Progenitor cell of endocrine pancreas (in vitro differentiated cells): ENCODE measurements around the gene OSBPL7. TPM values are rescaled to one million over a fixed set of nuclear protein-coding genes. Genes with fewer than 3 reads are reported as not detected.

ENCODE experiments used
- DNase-seq: peaks from one replicate; pipeline ENCODE4 v3.0.0; 2021; ENCODE audit warnings: low spot score; ENCODE audit not compliant: unreplicated experiment
- H3K27ac Mint-ChIP-seq: 2 replicates; pipeline ENCODE4 v1.8.0; 2021; ENCODE audit warnings: mild to moderate bottlenecking, moderate library complexity, mixed read lengths
- H3K27me3 Mint-ChIP-seq: 2 replicates; pipeline ENCODE4 v1.8.0; 2021; ENCODE audit warnings: mixed read lengths
- H3K36me3 Mint-ChIP-seq: 2 replicates; pipeline ENCODE4 v1.8.0; 2022; ENCODE audit warnings: mixed read lengths; ENCODE audit not compliant: insufficient read depth
- H3K4me1 Mint-ChIP-seq: 2 replicates; pipeline ENCODE4 v1.8.0; 2021; ENCODE audit warnings: low read depth, mixed read lengths
- H3K4me3 Mint-ChIP-seq: 2 replicates; pipeline ENCODE4 v1.8.0; 2021; ENCODE audit warnings: low read depth, mild to moderate bottlenecking, moderate library complexity, mixed read lengths
- H3K9me3 Mint-ChIP-seq: 2 replicates; pipeline ENCODE4 v1.8.0; 2021; ENCODE audit warnings: low read depth, mixed read lengths
- total RNA-seq: library from RNA; stranded (reverse); gene quantifications from 2 replicates; pipeline ENCODE4 v1.2.1, GENCODE V29; 2021
- TF ChIP-seq, protein P1 (sequence below): fragments of 200-600 bp; sonication (generic); IDR thresholded peaks from one replicate; pipeline ENCODE4 v1.5.0; 2021; ENCODE audit warnings: antibody characterized with exemption, mild to moderate bottlenecking; ENCODE audit not compliant: unreplicated experiment

Gene OSBPL7
- total RNA-seq, 1 donor from 2014 or later = 20.5 TPM

DNA sequence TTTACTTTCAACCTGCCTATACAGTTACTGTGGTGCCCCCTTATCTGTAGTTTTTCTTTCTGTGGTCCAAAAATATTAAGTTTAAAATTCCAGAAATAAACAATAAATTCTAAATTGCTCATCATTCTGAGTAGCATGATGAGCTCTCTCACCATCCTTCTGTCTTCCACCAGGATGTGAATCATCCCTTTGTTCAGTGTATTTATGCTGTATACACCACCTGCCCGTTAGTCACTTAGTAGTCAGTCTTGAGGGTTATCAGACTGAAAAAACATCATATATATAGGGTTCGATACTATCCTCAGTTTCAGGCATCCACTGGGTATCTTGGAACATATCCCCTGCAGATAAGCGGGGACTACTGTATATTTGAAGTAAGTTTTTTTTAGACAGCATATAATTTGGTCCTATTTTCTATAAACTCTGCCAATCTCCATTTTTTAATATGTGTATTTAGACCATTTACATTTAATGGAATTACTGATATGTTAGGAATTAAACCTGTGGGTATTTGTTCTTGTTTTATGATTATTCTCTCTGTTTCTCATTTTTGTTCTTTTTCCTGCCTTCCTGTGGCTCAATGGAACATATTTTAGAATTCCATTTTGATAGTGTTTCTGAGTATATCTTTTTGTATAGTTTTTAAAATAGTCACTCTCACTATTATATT, 57.5 kb downstream of the OSBPL7 start:
- Mint-ChIP-seq H3K9me3 (peaks cover 4% of the 10 kb centered on the region), H3K4me3 (no peak overlapping the region), H3K27ac (no peak overlapping the region), H3K4me1 (no peaks in the 10 kb centered on the region), H3K36me3 (no peaks in the 10 kb centered on the region), H3K27me3 (peaks cover 35% of the 10 kb centered on the region)
- DNase-seq = no peak
- TF ChIP-seq, protein P1, sequence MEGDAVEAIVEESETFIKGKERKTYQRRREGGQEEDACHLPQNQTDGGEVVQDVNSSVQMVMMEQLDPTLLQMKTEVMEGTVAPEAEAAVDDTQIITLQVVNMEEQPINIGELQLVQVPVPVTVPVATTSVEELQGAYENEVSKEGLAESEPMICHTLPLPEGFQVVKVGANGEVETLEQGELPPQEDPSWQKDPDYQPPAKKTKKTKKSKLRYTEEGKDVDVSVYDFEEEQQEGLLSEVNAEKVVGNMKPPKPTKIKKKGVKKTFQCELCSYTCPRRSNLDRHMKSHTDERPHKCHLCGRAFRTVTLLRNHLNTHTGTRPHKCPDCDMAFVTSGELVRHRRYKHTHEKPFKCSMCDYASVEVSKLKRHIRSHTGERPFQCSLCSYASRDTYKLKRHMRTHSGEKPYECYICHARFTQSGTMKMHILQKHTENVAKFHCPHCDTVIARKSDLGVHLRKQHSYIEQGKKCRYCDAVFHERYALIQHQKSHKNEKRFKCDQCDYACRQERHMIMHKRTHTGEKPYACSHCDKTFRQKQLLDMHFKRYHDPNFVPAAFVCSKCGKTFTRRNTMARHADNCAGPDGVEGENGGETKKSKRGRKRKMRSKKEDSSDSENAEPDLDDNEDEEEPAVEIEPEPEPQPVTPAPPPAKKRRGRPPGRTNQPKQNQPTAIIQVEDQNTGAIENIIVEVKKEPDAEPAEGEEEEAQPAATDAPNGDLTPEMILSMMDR = no peak

DNA sequence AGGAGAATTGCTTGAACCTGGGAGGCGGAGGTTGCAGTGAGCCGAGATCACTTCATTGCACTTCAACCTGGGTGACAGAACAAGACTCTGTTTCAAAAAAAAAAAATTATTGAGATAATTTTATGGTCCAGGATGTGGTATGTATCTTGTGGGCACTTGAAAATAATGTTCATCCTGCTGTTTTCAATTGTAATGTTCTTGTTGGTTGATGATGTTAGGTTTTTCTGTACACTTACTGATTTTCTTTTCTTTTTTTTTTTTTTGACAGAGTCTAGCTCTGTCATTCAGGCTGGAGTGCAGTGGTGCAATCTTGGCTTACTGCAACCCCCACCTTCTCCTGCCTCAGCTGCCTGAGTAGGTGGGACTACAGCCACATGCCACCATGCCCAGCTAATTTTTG, 58.9 kb downstream of the OSBPL7 start:
- H3K4me3 Mint-ChIP-seq = no peak overlapping the region

DNA sequence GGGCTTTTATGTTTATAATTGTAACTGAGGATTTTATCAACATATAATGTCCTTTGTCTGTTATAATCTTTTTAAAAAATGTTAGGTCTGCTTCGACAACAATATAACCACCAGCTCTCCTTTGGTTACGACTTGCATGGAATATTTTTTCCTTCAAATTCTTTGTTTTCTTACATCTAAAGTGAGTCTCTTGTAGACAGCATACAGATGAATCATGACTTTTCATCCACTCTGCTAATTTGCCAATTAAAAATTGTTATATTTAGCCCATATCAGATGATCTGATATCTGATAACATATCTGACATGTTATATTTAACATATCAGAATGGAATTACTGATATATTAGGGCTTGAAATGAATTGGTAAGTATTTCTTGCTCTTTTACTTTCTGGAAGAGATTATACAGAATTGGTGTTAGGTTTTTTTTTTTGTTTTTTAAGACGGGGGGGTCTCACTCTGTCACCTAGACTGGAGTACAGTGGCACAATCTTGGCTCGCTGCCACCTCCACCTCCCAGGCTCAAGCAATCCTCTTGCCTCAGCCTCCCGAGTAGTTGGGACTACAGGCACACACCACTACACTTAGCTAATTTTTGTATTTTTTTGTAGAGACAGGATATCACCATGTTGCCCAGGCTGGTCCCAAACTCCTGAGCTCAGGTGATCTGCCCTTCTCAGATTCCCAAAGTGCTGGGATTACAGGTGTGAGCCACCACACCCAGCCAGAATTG, 61.0 kb downstream of the OSBPL7 start:
- H3K4me1 Mint-ChIP-seq = no peaks in the 10 kb centered on the region
- peaks cover 3% of the 10 kb centered on the region for H3K9me3 Mint-ChIP-seq
- TF ChIP-seq, protein P1 = no peak
- peaks cover 43% of the 10 kb centered on the region for H3K27me3 Mint-ChIP-seq
- no peak overlapping the region for H3K4me3 Mint-ChIP-seq
- H3K27ac Mint-ChIP-seq = no peak overlapping the region
- no peaks in the 10 kb centered on the region for H3K36me3 Mint-ChIP-seq
- no peak for DNase-seq

More for the DNA sequence above, 58.9 kb downstream of the OSBPL7 start:
- Mint-ChIP-seq H3K27ac (no peak overlapping the region), H3K36me3 (no peaks in the 10 kb centered on the region), H3K27me3 (peaks cover 42% of the 10 kb centered on the region), H3K9me3 (no peaks in the 10 kb centered on the region), H3K4me1 (no peaks in the 10 kb centered on the region)
- TF ChIP-seq, protein P1 = no peak
- DNase-seq = no peak

DNA sequence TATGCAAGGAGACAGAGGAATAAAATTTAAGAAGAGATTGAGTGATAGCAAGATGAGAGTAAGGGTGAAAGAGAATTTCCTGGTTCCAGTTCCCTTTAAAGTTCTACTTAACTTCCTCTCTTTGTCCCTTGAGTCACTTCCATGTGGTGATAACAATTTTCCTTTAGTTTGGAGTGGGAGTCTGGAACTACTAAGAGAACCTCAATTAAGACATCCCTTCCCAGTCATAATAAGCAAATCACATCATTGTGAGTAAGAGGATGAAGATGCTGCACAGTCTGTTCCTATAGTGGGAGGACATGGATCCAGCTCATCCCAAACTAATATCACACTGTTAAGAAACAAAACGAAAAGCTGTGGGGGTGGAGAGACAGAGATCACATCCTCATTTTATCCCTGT, 64.2 kb downstream of the OSBPL7 start:
- peaks cover 52% of the 10 kb centered on the region for H3K27me3 Mint-ChIP-seq
- H3K4me3 Mint-ChIP-seq = no peak overlapping the region
- H3K4me1 Mint-ChIP-seq = no peaks in the 10 kb centered on the region
- H3K36me3 Mint-ChIP-seq = no peaks in the 10 kb centered on the region
- TF ChIP-seq, protein P1 = no peak
- no peak for DNase-seq
- H3K9me3 Mint-ChIP-seq = peaks cover 3% of the 10 kb centered on the region
- no peak overlapping the region for H3K27ac Mint-ChIP-seq

Other genes starting within 250 kb of the OSBPL7 start
- 379 and 386 TPM in 2 replicates for gene KPNB1, start 171.9 kb downstream of the OSBPL7 start, total RNA-seq
- 21.7 and 23.2 TPM in 2 replicates for gene TBKBP1, start 127.6 kb downstream of the OSBPL7 start, total RNA-seq
- not detected in 2 replicates for gene TBX21, start 88.6 kb downstream of the OSBPL7 start, total RNA-seq
- 41.1 and 44.1 TPM in 2 replicates for gene MRPL10, start 9.7 kb upstream of the OSBPL7 start, total RNA-seq
- gene LRRC46, start 9.9 kb upstream of the OSBPL7 start, total RNA-seq = 1.3 and 1.7 TPM in 2 replicates
- gene SCRN2, start 19.5 kb upstream of the OSBPL7 start, total RNA-seq = 58.6 and 59.0 TPM in 2 replicates
- 0.74 and 1.1 TPM in 2 replicates for gene SP6, start 29.4 kb upstream of the OSBPL7 start, total RNA-seq
- 16.0 and 18.6 TPM in 2 replicates for gene SP2, start 74.4 kb upstream of the OSBPL7 start, total RNA-seq
- gene PNPO, start 119.8 kb upstream of the OSBPL7 start, total RNA-seq = 11.9 and 12.2 TPM in 2 replicates
- 32.2 and 36.1 TPM in 2 replicates for gene PRR15L, start 136.1 kb upstream of the OSBPL7 start, total RNA-seq
- gene CDK5RAP3, start 149.3 kb upstream of the OSBPL7 start, total RNA-seq = 336 and 344 TPM in 2 replicates
- gene COPZ2, start 216.0 kb upstream of the OSBPL7 start, total RNA-seq = 0.64 TPM in 1 of 2 replicates, not detected in the other
- gene NFE2L1, start 226.6 kb upstream of the OSBPL7 start, total RNA-seq = 123 and 124 TPM in 2 replicates